ENCODE measurements around the gene SYCP3.
"Not testable (repeated sequence)": the region's sequence is repeated elsewhere in the genome, so short reads cannot be mapped to it uniquely, and the experiment has no call there.

The SYCP3 gene

DNA sequence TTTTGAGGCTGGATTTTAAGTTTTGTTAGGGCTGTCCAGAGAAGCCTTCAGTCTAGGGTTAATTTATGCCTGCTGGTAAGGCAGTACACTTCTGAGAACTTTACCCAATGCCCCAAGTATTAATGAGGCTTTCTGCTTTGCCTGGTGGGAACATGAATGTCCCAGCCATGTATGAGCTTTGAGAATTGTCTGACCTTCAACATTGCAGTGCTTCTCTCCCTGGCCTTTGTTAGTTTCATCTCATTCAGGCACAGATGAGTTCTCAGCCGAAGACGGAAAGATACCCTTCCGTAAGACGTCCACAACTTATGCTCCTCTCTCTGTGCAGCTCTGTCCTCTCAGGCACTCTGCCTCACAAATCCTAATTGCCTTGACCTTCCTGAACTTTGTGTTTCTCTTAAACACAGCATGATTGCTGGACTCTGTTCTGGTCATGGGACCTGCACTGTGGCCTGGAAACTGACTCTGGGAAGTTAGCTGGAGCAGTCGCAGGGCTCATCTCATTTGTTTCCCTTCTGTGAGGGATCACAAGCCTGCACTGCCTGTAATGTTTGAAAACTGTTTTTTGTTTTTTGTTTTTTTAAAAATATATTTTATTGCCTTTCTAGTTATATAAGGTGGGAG is 26.1 kb downstream of the SYCP3 start:
- no peak for DNase-seq (ENCODE audit: low read depth in 2 of 2)

DNA sequence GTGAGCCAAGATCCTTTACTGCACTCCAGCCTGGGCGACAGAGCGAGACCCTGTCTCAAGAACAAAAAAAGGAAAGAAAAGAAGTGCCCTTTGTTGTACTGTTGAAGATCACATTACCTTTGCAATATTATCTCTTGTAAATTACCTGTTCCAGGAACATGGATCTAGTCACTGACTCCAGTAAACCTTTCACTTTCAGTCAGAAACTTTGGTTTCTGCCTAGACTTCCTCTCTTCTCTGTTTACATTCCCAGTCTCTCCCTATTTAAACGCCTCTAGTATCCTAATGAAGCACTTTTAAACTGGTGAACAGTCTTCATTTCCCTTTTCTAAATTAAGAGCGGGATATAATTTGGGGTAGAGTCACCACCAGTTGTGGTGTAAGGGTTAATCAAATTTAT is 29.0 kb downstream of the SYCP3 start:
- no peak for DNase-seq (ENCODE audit: low read depth in 2 of 2)

GRCh38 chr12:101707131-101707782 is 32.0 kb downstream of the SYCP3 start:
- no peak for DNase-seq (ENCODE audit: low read depth in 2 of 2)

GRCh38 chr12:101706403-101706802 is 32.9 kb downstream of the SYCP3 start:
- no peak for DNase-seq (ENCODE audit: low read depth in 2 of 2)

- DNase-seq (ENCODE audit: low read depth in 2 of 2): no peak
These were observed 35.8 kb downstream of the SYCP3 start for GRCh38 chr12:101703487-101703886.

GRCh38 chr12:101700299-101700820 is 38.9 kb downstream of the SYCP3 start:
- DNase-seq (ENCODE audit: low read depth in 2 of 2): no peak

DNA sequence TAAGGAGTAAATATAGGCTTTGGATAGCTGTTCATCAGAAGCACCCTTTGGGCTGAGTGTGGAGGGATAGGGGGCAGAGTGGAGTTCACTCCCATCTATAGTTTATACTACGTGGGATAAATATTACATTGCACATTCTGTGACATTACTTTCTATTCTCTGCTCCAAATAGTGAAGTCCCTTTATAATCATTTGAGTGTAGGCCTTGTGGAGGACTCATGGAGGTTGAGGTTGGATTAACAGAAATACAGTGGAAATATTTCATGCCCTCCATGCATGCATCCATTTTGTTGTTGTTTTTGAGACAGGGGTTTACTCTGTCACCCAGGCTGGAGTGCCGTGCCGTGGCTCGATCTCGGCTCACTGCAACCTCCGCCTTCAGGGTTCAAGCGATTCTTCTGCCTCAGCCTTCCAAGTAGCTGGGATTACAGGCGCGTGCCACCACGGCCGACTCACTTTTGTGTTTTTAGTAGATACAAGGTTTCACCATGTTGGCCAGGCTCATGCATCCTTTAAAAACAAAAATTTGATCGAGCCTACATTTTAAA is 40.4 kb downstream of the SYCP3 start:
- DNase-seq (ENCODE audit: low read depth in 2 of 2): no peak

DNA sequence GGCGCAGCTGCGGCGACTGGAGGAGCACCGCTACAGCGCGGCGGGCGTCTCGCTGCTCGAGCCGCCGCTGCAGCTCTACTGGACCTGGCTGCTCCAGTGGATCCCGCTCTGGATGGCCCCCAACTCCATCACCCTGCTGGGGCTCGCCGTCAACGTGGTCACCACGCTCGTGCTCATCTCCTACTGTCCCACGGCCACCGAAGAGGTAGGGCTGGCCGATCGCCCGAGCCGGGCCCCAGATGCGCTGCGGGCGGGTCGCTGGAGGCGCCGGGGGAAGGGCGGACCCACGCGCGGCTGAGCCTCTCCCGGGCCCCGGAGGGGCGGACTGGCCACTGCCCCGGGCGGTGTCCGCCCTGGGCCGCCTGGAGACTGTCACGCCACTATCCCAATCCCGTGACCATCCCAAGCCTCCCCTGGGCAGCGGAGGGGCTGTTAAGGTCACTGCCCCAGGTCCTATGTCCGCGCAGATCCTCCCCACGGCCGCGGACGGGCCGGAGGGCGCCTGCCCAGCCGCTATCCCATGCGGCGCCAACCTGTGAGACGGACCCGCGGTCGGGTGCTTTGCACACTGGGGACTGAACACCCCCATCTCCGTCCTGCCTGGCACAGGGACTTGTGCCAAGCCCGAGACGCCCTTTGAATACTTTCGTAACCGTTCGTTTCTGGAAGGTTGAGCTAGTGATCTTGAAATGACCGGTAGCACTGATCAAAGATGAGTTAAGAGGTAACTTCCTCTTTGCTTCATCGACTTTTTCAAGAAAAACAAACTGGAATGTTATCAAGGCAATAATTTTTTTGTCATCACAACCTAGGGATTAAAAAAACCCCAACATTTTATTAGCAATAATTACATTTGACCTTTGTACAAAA is 41.1 kb downstream of the SYCP3 start:
- DNase-seq (ENCODE audit: low read depth in 2 of 2): peak in 1 of 2 donors; percentile 8

DNA sequence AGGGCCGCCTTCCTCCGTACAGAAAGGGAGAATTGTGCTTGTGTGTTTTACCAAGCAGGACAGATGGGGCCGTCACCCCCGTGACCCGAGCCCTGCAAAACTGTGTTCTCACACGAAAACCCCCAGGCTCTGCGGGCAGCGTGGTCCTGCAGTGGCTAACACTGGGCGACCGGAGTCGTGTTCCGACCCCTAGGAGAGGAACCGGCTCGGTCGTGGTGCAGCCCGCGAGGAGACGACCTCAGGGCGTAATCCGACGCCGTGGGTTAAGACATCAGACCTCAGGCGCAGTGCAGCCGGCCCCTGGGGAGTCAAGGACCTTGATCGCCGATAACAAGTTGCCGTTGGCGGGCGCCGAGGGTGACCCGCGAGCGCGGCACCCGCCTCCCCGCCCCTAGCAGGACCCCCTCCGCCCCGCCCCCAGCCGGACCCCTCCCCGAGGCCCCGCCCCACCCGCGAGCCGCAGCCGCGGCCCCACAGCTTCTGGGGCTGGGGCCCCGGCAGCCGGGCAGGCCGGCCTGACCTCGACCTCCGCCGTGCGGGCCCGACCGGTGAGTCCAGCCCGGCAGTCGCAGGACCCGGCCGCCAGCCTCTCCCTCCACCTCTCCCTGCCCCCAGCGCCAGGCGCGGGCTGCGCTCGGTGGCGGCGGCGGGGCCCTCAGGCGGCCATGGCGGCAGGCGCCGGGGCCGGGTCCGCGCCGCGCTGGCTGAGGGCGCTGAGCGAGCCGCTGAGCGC is 41.9 kb downstream of the SYCP3 start, which contains the start of gene CHPT1:
CHPT1 (plus strand) TSS at position 444 of the 733 bp plus-strand sequence; CDS start at position 666, 222 bp downstream.
- DNase-seq (ENCODE audit: low read depth in 2 of 2): peak; percentile 52 to 53

- DNase-seq (ENCODE audit: low read depth in 2 of 2): no peak
These were observed 42.7 kb downstream of the SYCP3 start for GRCh38 chr12:101696251-101697196.

GRCh38 chr12:101695706-101696105 is 43.6 kb downstream of the SYCP3 start:
- DNase-seq (ENCODE audit: low read depth in 2 of 2): no peak

DNA sequence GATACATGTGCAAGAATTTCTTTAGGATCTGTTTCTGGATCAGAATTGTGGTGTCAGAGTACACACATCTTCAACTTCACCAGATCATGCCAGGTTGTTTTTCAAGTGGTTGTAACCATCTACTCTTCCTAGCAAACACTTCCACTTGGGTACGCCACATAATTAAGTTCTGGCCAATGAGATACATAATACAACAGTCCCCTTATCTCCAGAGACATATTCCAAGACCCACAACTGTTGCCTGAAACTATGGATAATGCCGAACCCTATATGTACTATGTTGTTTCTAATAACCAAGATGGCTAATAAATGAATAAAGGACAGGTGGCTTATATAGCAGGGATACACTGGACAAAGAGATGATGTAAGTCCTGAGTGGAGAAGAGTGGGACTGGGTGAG is 44.3 kb downstream of the SYCP3 start:
- no peak for DNase-seq (ENCODE audit: low read depth in 2 of 2)

GRCh38 chr12:101694297-101694848 is 44.9 kb downstream of the SYCP3 start:
- DNase-seq (ENCODE audit: low read depth in 2 of 2): no peak

- no peak for DNase-seq (ENCODE audit: low read depth in 2 of 2)
These were observed 47.7 kb downstream of the SYCP3 start for GRCh38 chr12:101691503-101692096.

DNA sequence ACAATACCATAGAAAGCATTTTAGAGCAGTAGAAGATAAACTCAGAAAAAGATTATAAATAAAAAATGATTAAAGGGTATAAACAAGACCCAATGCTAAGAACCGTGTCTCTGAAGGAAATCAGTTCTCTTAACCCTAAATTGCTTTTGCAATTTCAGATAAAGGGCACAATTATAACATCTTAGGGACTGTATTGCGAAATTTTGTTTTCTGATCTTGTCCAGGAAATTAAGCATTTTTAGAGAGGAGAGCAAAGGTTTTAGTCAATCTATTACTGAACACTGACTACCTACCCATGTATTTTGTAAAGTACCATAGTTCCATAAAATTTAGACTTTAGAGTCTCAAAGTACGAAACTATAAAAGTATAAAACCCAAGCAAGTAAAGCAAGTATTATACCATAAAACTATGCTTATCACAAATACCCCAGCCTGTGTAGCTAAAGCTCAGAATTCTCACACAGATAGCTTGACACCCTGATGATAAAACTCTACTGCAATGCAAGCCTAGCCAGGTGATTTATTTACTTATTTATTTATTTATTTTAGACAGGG is 48.6 kb downstream of the SYCP3 start:
- DNase-seq (ENCODE audit: low read depth in 2 of 2): no peak

- no peak for DNase-seq (ENCODE audit: low read depth in 2 of 2)
These were observed 53.1 kb downstream of the SYCP3 start for GRCh38 chr12:101686176-101686575.

GRCh38 chr12:101685092-101685491 is 54.2 kb downstream of the SYCP3 start:
- no peak for DNase-seq (ENCODE audit: low read depth in 2 of 2)

- not testable (repeated sequence) for DNase-seq (ENCODE audit: low read depth in 2 of 2)
These were observed 57.6 kb downstream of the SYCP3 start for GRCh38 chr12:101681627-101682026.

GRCh38 chr12:101680647-101681046 is 58.6 kb downstream of the SYCP3 start:
- no peak for DNase-seq (ENCODE audit: low read depth in 2 of 2)

All from stimulated activated CD4-positive, alpha-beta T cell treated with anti-CD3 and anti-CD28 coated beads, Interleukin-4, amount 100 ng/mL, for 48 hours (primary cell).